ENCODE measurements around the gene TREX2. TPM values are rescaled to one million over a fixed set of nuclear protein-coding genes. Genes with fewer than 3 reads are reported as not detected.

Gene TREX2
- total and polyA plus RNA-seq, 2 experiments from 2014 or later = 0.81 to 1.7 TPM

DNA sequence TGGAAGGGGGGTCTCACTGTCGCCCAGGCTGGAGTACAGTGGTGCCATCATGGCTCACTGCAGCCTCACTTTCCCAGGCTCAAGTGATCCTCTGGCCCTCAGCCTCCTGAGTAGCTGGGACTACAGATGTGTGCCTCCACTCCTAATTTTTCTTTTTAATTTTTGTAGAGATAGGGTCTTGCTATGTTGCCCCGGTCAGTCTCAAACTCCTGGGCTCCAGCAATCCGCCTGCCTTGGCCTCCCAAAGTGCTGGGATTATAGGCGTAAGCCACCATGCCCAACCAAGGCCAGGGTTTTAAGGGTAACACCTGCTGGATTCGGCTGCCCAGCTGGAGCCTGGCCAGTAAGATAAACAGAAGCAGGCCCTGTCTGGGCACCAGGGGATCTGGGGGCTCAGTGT is 3.4 kb downstream of the TREX2 start:
- H3K9me2 ChIP-seq (ENCODE audit: insufficient read depth) = no peaks in the 10 kb centered on the region
- no peak overlapping the region for H2AFZ ChIP-seq
- no peaks in the 10 kb centered on the region for H3K36me3 ChIP-seq (ENCODE audit: insufficient read depth)
- H3K9me3 Mint-ChIP-seq = no peaks in the 10 kb centered on the region
- no peaks in the 10 kb centered on the region for H4K20me1 ChIP-seq (replicated peaks; ENCODE audit: insufficient read depth)
- H3F3A ChIP-seq (replicated peaks; ENCODE audit: low read depth) = no peaks in the 10 kb centered on the region
- H3K4me3 Mint-ChIP-seq = no peak overlapping the region
- H3K27ac ChIP-seq (ENCODE audit: low read depth) = no peak overlapping the region
- H3K4me2 ChIP-seq = no peak overlapping the region
- H3K36me3 Mint-ChIP-seq (ENCODE audit: low read depth) = no peaks in the 10 kb centered on the region
- no peaks in the 10 kb centered on the region for H3K79me2 ChIP-seq (replicated peaks; ENCODE audit: insufficient read depth)
- ATAC-seq (no peak), DNase-seq (ENCODE audit: low spot score) (no peak)
- H3K4me3 ChIP-seq = no peak overlapping the region
- H3K4me1 ChIP-seq (ENCODE audit: insufficient read depth) = no peaks in the 10 kb centered on the region
- H3K27me3 Mint-ChIP-seq (ENCODE audit: insufficient read depth, low read depth, poor library complexity) = peaks cover 3% of the 10 kb centered on the region
- no peaks in the 10 kb centered on the region for H3K4me1 Mint-ChIP-seq
- H3K27ac Mint-ChIP-seq = no peak overlapping the region
- TF ChIP-seq, protein P1, sequence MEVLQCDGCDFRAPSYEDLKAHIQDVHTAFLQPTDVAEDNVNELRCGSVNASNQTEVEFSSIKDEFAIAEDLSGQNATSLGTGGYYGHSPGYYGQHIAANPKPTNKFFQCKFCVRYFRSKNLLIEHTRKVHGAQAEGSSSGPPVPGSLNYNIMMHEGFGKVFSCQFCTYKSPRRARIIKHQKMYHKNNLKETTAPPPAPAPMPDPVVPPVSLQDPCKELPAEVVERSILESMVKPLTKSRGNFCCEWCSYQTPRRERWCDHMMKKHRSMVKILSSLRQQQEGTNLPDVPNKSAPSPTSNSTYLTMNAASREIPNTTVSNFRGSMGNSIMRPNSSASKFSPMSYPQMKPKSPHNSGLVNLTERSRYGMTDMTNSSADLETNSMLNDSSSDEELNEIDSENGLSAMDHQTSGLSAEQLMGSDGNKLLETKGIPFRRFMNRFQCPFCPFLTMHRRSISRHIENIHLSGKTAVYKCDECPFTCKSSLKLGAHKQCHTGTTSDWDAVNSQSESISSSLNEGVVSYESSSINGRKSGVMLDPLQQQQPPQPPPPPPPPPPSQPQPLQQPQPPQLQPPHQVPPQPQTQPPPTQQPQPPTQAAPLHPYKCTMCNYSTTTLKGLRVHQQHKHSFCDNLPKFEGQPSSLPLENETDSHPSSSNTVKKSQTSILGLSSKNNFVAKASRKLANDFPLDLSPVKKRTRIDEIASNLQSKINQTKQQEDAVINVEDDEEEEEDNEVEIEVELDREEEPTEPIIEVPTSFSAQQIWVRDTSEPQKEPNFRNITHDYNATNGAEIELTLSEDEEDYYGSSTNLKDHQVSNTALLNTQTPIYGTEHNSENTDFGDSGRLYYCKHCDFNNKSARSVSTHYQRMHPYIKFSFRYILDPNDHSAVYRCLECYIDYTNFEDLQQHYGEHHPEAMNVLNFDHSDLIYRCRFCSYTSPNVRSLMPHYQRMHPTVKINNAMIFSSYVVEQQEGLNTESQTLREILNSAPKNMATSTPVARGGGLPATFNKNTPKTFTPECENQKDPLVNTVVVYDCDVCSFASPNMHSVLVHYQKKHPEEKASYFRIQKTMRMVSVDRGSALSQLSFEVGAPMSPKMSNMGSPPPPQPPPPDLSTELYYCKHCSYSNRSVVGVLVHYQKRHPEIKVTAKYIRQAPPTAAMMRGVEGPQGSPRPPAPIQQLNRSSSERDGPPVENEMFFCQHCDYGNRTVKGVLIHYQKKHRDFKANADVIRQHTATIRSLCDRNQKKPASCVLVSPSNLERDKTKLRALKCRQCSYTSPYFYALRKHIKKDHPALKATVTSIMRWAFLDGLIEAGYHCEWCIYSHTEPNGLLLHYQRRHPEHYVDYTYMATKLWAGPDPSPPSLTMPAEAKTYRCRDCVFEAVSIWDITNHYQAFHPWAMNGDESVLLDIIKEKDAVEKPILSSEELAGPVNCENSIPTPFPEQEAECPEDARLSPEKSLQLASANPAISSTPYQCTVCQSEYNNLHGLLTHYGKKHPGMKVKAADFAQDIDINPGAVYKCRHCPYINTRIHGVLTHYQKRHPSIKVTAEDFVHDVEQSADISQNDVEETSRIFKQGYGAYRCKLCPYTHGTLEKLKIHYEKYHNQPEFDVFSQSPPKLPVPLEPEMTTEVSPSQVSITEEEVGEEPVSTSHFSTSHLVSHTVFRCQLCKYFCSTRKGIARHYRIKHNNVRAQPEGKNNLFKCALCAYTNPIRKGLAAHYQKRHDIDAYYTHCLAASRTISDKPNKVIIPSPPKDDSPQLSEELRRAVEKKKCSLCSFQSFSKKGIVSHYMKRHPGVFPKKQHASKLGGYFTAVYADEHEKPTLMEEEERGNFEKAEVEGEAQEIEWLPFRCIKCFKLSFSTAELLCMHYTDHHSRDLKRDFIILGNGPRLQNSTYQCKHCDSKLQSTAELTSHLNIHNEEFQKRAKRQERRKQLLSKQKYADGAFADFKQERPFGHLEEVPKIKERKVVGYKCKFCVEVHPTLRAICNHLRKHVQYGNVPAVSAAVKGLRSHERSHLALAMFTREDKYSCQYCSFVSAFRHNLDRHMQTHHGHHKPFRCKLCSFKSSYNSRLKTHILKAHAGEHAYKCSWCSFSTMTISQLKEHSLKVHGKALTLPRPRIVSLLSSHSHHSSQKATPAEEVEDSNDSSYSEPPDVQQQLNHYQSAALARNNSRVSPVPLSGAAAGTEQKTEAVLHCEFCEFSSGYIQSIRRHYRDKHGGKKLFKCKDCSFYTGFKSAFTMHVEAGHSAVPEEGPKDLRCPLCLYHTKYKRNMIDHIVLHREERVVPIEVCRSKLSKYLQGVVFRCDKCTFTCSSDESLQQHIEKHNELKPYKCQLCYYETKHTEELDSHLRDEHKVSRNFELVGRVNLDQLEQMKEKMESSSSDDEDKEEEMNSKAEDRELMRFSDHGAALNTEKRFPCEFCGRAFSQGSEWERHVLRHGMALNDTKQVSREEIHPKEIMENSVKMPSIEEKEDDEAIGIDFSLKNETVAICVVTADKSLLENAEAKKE (CRISPR knock-in tag; IDR thresholded peaks at IDR 0.05) = no peak
- TF ChIP-seq, protein P2, sequence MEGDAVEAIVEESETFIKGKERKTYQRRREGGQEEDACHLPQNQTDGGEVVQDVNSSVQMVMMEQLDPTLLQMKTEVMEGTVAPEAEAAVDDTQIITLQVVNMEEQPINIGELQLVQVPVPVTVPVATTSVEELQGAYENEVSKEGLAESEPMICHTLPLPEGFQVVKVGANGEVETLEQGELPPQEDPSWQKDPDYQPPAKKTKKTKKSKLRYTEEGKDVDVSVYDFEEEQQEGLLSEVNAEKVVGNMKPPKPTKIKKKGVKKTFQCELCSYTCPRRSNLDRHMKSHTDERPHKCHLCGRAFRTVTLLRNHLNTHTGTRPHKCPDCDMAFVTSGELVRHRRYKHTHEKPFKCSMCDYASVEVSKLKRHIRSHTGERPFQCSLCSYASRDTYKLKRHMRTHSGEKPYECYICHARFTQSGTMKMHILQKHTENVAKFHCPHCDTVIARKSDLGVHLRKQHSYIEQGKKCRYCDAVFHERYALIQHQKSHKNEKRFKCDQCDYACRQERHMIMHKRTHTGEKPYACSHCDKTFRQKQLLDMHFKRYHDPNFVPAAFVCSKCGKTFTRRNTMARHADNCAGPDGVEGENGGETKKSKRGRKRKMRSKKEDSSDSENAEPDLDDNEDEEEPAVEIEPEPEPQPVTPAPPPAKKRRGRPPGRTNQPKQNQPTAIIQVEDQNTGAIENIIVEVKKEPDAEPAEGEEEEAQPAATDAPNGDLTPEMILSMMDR (conservative IDR thresholded peaks at IDR 0.05; ENCODE audit: low read depth in 2 of 2) = no peak
- no peak for TF ChIP-seq CREB1 (CRISPR knock-in tag; IDR thresholded peaks at IDR 0.05; ENCODE audit: low read depth)
- TF ChIP-seq NANOG (IDR thresholded peaks at IDR 0.05; ENCODE audit: borderline replicate concordance) = no peak
- TF ChIP-seq, protein P3, sequence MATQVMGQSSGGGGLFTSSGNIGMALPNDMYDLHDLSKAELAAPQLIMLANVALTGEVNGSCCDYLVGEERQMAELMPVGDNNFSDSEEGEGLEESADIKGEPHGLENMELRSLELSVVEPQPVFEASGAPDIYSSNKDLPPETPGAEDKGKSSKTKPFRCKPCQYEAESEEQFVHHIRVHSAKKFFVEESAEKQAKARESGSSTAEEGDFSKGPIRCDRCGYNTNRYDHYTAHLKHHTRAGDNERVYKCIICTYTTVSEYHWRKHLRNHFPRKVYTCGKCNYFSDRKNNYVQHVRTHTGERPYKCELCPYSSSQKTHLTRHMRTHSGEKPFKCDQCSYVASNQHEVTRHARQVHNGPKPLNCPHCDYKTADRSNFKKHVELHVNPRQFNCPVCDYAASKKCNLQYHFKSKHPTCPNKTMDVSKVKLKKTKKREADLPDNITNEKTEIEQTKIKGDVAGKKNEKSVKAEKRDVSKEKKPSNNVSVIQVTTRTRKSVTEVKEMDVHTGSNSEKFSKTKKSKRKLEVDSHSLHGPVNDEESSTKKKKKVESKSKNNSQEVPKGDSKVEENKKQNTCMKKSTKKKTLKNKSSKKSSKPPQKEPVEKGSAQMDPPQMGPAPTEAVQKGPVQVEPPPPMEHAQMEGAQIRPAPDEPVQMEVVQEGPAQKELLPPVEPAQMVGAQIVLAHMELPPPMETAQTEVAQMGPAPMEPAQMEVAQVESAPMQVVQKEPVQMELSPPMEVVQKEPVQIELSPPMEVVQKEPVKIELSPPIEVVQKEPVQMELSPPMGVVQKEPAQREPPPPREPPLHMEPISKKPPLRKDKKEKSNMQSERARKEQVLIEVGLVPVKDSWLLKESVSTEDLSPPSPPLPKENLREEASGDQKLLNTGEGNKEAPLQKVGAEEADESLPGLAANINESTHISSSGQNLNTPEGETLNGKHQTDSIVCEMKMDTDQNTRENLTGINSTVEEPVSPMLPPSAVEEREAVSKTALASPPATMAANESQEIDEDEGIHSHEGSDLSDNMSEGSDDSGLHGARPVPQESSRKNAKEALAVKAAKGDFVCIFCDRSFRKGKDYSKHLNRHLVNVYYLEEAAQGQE (IDR thresholded peaks at IDR 0.05; ENCODE audit: unreplicated experiment) = no peak
- TF ChIP-seq ZNF331 (CRISPR knock-in tag; IDR thresholded peaks at IDR 0.05; ENCODE audit: low read depth) = no peak
- TF ChIP-seq, protein P4, sequence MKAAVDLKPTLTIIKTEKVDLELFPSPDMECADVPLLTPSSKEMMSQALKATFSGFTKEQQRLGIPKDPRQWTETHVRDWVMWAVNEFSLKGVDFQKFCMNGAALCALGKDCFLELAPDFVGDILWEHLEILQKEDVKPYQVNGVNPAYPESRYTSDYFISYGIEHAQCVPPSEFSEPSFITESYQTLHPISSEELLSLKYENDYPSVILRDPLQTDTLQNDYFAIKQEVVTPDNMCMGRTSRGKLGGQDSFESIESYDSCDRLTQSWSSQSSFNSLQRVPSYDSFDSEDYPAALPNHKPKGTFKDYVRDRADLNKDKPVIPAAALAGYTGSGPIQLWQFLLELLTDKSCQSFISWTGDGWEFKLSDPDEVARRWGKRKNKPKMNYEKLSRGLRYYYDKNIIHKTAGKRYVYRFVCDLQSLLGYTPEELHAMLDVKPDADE (IDR thresholded peaks at IDR 0.05) = no peak
- no peak for TF ChIP-seq EZH2 (IDR thresholded peaks at IDR 0.05; ENCODE audit: low read depth, unreplicated experiment)
- no peak for TF ChIP-seq ZNF114 (CRISPR knock-in tag; IDR thresholded peaks at IDR 0.05)
- TF ChIP-seq EZH2phosphoT487 (IDR thresholded peaks at IDR 0.05; ENCODE audit: unreplicated experiment) = no peak
- TF ChIP-seq JUNB (IDR thresholded peaks at IDR 0.05; ENCODE audit: unreplicated experiment) = no peak
- no peak for TF ChIP-seq STAT1 (IDR thresholded peaks at IDR 0.05; ENCODE audit: unreplicated experiment)
- no peak for TF ChIP-seq POLR2AphosphoS5 (IDR thresholded peaks at IDR 0.05; ENCODE audit: low read depth)
- H3K27me3 ChIP-seq (ENCODE audit: insufficient read depth) = no peaks in the 10 kb centered on the region

Data from GM23338 (cell line).